HT1080 (cell line): Measurements from ENCODE around the gene F13B. TPM values are rescaled to one million over a fixed set of nuclear protein-coding genes. Genes with fewer than 3 reads are reported as not detected.

Experiments
- total RNA-seq: library from RNA; depleted of rRNA; stranded (reverse); fragments of >200 nt; shearing (Covaris generic); gene quantifications from 2 replicates; pipeline ENCODE4 v1.2.3, GENCODE V29; 2014; rRNA removed

Gene F13B
- total RNA-seq, 1 experiment from 2014 or later: not detected

Other genes starting within 250 kb of the F13B start
- gene CFHR1, start 247.5 kb downstream of the F13B start, total RNA-seq: not detected in 2 replicates
- gene CFHR4, start 179.2 kb downstream of the F13B start, total RNA-seq: not detected in 2 replicates
- gene CFHR2, start 123.5 kb downstream of the F13B start, total RNA-seq: not detected in 2 replicates
- gene CFHR5, start 89.7 kb downstream of the F13B start, total RNA-seq: not detected in 2 replicates
- gene ASPM, start 79.4 kb upstream of the F13B start, total RNA-seq: 33.5 and 36.9 TPM in 2 replicates
- 3.4 and 4.9 TPM in 2 replicates for gene ZBTB41, start 134.0 kb upstream of the F13B start, total RNA-seq
- not detected in 2 replicates for gene CRB1, start 201.0 kb upstream of the F13B start, total RNA-seq